HG03045 (cell line): ENCODE results near the gene PSME3IP1.

Experiments used
- ATAC-seq: cut with Tn5 transposase; IDR thresholded peaks from one replicate; pipeline ENCODE4 v1.9.1; 2021; ENCODE audit warnings: mild to moderate bottlenecking, moderate library complexity; ENCODE audit not compliant: unreplicated experiment

PSME3IP1 gene

DNA sequence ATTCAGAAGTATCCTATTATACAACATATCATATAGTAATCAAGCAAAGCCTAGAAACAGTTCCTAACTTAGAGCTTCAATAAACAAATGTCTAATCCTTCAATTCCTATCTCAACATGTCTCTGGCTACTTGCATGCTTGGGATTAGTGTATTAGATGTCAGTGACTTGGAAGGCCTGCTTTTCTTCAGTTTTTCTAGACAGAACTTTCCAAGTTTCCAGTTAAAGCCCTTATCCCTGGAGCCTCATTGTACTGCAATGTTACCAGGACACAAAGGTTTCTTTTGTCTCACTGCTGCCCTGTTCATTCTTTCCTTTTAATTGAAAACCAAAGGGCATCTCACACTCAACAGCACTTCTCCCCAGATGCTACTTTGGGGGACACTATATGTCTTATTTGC lies 16.5 kb downstream of the PSME3IP1 start:
- ATAC-seq: no peak

DNA sequence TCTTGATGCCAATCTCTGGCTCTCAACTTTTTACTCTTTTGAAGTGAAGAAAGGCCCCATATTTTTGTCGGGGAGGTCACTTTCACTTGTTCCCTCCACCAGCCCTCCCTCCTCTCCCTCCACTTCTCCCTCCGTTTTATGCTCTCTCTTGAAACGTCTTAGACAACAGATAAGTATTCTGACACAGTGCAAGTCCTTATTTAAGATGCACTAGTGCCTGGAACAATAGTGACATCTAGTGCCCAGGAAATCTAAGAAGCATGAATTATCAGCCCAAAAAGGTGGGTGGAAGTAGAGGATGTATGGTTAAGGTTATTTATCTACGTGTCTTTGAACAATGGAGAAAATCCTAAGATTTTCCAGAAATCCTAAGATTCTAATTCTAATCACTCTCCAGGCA lies 17.9 kb downstream of the PSME3IP1 start:
- no peak for ATAC-seq

DNA sequence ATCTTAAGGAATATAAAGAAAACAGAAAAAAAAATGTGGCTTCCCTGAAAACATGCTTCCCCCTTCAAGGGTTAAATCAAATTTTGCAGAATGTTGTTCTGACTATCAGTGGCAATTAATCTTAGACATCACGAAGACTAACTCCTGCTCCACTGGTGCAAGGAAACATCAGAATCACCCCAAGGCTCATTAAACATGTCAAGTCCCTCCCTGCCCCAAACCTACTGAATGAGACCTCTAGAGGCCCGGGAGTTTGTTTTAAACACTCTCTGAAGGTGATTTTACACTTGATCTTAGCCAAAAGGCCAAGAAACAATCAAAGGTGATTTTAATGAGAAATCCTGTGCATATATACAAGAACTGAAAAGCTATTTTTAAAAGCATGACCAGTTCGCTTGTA lies 18.3 kb downstream of the PSME3IP1 start:
- ATAC-seq: no peak

DNA sequence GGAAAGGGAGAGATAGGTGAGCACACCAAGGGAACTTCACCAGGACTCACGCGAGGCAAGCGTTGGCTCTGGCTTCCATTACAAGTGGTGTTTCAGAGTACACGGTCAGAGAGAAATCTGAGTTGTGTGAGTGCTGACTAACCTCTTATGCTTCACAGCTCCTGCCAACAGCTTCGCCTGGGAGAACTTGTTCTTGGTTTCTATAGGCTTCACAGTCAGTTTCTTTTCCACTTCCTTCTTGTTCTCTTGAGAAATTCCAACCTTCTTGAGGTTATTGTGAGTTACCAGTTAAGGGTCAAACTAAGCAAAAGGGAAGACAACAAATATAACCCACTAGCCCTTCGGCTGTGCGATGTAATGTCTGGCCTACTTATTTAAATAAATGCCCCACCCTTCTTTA lies 18.9 kb downstream of the PSME3IP1 start:
- ATAC-seq: no peak

DNA sequence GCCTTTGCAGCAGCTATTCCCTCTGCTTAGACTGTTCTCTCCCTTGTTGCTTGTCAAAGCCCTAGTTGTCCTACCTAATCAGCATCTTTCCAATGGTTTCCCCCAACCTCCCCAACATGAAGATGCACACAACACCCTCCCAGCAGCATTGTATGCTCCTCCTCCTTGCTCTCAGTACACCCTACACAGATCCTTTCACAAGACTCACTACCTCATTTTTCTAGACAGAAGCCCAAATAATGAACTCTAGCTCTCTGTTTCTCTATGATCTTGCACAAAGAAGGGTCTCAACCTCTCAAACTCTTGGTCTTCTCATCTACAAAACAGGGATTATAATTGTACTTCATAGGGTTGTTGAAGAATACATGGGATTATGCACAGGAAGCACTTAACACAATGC lies 19.4 kb downstream of the PSME3IP1 start:
- no peak for ATAC-seq

- ATAC-seq: no peak
Observed at GRCh38 chr16:57165938-57166337, 19.9 kb downstream of the PSME3IP1 start.

- ATAC-seq: no peak
Observed at GRCh38 chr16:57165483-57165882, 20.4 kb downstream of the PSME3IP1 start.

DNA sequence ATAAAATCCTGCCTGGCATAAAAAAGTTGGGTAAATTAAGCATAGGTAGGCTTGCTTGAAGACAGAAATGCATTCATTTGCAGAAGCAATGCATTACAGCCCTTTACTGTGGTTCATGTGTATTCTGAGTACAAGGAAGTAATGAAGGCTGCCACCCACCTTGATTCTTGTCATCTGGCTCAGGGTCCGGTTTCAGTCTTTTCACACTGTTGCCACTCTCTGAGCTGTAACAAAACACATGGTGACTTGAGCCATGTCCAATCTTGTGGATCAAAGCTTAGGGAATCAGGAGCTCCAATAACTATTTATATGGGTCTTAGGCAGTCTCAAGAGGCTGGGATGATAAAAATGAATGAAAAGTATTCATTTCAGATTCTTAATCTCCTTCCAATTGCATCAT lies 22.0 kb downstream of the PSME3IP1 start:
- no peak for ATAC-seq

DNA sequence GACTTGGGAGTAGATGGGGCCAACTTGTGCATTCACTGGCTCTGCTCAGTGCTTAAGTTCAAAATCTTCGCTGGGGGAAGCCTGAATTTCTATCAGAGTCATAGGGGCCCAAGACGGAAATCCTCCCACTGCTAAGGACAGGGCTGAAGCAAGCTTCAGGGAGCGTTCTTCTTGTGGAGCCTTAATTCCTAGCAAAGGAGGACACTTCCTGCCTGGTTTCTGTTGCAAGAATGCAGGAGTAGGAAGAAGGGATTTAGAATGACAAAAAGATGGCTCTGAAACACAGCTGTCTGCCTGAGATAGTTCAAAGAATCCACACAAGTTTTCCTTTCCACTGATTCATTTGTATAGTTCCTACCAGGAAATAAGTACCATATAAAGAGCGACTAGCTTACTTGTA lies 26.4 kb downstream of the PSME3IP1 start:
- ATAC-seq: no peak

GRCh38 chr16:57157533-57157932 lies 28.3 kb downstream of the PSME3IP1 start:
- no peak for ATAC-seq

DNA sequence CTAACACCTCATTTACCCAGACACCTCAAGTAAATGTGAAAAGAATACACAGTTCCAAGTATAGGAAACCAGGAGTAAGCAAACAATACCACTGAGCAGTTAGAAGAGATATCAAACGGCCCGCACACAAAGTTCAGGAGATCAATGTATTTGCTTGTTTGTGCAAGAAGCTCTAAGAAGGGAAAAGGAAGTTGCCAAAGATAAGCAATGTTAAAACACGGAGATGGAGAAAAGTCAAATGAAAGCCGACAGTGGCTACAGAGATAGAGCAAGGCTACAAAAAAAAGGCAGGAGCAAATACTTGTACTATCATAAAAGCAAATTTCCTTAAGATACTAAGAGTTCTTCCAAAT lies 29.5 kb downstream of the PSME3IP1 start:
- ATAC-seq: no peak

GRCh38 chr16:57155702-57156350 lies 30.0 kb downstream of the PSME3IP1 start:
- ATAC-seq: no peak

- ATAC-seq: no peak
Observed at GRCh38 chr16:57153841-57154240, 32.0 kb downstream of the PSME3IP1 start.

GRCh38 chr16:57152096-57153093 lies 33.4 kb downstream of the PSME3IP1 start:
- no peak for ATAC-seq

DNA sequence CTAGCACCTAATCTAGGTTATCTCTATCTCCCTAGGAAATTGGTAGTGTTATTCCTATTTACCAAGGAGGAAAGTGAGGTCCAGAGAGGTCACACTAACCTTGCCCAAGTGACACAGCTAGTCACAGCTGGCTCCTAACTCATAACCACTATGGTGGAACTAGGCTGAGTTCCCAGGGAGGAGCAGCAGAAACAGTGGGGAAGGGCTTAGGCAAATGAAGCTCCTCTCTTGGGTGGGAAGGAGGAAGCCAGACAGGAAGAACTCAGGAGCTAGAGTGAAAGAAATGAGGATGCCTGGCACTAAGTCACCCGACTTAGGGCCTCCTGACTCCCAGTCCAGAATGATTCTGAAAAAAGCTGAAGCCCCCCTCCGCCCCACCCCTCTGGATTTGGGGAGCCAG lies 34.5 kb downstream of the PSME3IP1 start:
- no peak for ATAC-seq

DNA sequence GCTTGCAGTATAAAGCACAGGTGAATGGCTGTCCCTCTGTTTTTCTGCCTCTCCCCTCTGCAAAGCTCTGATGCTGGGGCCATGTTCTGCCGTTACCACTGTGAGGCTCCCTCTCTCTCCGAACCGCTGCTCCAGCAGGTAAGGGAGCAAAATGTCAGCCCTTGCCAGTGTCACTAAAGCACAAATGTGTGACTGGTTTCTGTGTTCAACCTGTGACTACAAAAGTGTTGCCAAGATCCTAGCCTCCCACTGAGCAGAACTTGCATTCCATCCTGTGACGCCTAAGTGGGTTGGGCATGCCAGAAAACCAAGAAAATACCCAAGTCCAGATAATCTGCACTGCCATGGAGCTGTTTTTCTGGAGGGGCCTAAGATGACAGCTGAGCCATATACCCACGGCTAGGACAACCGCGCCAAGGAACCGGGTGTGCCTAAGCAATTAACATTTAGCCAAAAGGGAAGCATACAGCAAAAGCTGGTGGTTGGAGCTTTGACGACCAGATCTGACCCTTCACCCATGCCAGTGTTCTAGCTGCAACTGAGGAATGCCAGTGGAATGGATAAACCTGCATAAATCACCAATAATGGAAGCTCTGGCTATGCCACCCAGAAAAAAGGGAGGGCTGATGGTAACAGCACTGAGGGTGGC lies 35.0 kb downstream of the PSME3IP1 start:
- no peak for ATAC-seq

DNA sequence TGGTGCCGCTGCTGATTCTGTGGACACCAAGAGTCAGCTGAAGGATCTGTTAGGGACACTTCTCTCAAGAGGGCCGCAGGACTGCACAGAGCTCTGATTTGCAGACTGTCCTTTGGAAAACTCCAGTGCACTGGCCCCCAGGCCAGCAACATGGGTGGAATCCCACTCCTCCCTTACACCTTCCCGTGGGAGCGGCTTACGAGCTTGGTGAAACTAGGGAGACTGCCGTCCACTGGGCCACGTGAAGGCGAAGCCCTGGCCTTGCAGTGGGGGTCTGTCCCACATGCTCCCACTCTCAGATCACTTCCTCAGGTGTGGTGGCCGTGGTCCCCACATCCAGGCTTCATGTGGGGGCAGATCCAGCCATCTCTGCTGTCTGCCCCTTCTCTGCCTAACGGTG lies 36.4 kb downstream of the PSME3IP1 start:
- ATAC-seq: no peak

- no peak for ATAC-seq
Observed at GRCh38 chr16:57148481-57148880, 37.4 kb downstream of the PSME3IP1 start.

DNA sequence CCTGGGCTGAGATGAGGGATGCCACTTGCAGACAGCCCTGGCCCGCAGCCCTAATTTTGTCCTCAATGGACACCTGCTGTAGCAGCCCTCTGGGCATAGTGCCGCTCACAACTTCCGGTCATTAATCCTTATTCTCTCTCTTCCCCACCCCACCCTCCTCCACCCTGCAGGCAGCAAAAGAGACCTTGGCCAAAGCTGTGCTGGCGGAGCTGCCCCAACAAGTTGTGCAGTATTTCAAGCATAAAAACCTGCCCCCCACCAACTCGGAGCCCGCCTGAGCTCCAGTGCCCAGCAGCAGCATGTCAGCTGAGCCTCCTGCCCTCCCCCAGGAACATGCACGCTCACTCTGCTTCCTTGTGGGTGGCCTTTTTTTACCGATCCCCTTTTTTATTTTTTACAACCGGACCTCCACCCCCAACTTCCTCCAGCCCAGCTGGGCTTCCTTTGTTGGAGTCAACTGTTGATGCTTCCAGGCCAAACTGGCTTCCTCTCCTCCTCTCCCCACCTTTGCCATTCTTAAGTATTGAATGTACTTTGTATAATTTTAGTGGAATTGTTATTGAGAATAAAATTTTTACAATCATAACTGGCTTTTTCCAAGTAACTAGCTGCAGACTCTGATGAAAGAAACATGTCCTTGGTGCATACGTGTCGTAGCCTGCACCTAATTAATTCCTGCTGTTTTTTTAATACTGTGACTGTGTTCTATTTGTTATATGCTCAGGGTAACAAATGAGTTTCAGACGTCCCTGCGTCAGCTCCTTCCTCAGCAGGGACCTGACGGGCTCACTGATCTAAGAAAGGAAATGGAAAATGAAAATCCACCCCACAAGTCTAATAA lies 38.2 kb downstream of the PSME3IP1 start:
- ATAC-seq: no peak

DNA sequence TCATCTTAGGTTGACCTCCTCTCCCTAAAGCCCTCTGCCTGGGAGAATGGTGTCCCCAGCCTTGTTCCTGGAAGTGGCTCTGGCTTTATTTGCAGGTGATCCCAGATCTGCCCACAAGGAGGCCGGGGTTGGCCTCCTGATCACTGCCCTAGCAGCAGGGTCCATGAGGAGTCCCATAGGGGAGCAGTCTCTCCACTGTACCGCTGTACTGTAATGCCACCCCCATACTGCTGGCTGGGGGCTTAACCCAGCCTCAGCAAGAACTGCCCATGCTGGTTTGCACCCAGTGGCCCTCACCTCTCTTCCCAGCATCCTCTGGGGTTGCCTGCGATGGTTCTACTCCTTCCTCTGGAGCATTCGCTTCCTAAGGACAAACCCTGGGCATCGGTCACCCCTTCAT lies 39.1 kb downstream of the PSME3IP1 start:
- ATAC-seq: no peak
